Measurements from ENCODE around the gene ZPLD1.

DNA sequence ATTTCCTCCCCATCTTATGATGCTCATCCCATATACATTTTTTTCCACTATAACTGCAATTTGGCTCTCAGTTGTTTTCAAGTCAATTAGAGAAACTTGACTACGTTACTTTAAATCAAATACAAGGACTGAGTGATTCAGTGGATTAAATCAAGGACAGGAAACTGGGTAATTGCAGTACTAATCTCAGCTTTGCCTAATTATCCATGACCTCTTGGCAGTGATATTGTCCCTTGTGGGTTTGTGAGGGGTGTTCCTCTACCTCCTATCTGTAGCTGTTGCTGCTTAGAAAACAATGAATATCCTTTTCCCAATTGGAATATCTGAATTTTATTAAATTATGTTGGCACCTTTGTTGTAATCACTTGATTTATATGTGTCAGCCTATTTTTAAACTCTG lies 79.4 kb downstream of the ZPLD1 start:
- TF ChIP-seq, protein P1, sequence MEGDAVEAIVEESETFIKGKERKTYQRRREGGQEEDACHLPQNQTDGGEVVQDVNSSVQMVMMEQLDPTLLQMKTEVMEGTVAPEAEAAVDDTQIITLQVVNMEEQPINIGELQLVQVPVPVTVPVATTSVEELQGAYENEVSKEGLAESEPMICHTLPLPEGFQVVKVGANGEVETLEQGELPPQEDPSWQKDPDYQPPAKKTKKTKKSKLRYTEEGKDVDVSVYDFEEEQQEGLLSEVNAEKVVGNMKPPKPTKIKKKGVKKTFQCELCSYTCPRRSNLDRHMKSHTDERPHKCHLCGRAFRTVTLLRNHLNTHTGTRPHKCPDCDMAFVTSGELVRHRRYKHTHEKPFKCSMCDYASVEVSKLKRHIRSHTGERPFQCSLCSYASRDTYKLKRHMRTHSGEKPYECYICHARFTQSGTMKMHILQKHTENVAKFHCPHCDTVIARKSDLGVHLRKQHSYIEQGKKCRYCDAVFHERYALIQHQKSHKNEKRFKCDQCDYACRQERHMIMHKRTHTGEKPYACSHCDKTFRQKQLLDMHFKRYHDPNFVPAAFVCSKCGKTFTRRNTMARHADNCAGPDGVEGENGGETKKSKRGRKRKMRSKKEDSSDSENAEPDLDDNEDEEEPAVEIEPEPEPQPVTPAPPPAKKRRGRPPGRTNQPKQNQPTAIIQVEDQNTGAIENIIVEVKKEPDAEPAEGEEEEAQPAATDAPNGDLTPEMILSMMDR (IDR thresholded peaks at IDR 0.05) = no peak
- no peak for TF ChIP-seq ZFX (IDR thresholded peaks at IDR 0.05; ENCODE audit: borderline replicate concordance)
